DOHH2 (cell line): ENCODE data around the gene PCYT2.
A peak's percentile ranks its signal among the peaks of the same experiment; 100 is the strongest.

Source experiments
- H3F3A ChIP-seq: fragments of 200-600 bp; sonication (generic), shearing (Covaris generic); 2 replicates; pipeline ENCODE4 v1.6.0; 2016; ENCODE audit warnings: antibody characterized with exemption, mild to moderate bottlenecking; ENCODE audit not compliant: control insufficient read depth, insufficient read depth
- H3K27ac ChIP-seq: fragments of 200-600 bp; sonication (generic); 2 replicates; pipeline ENCODE4 v1.5.1; 2014; ENCODE audit warnings: low read depth, mild to moderate bottlenecking, low read length, moderate library complexity
- H3K27me3 ChIP-seq: fragments of 200-600 bp; sonication (generic); 2 replicates; pipeline ENCODE4 v1.6.1; 2014; ENCODE audit warnings: mild to moderate bottlenecking, low read length, mixed read lengths; ENCODE audit not compliant: control insufficient read depth
- H3K36me3 ChIP-seq: fragments of 200-600 bp; sonication (generic); 2 replicates; pipeline ENCODE4 v1.6.1; 2014; ENCODE audit warnings: mild to moderate bottlenecking, low read length, moderate library complexity, mixed read lengths; ENCODE audit not compliant: control insufficient read depth
- H3K4me1 ChIP-seq: fragments of 200-600 bp; sonication (generic); 2 replicates; pipeline ENCODE4 v1.6.1; 2014; ENCODE audit warnings: mild to moderate bottlenecking, low read length, mixed read lengths; ENCODE audit not compliant: control insufficient read depth
- H3K4me2 ChIP-seq: fragments of 200-600 bp; sonication (generic); 2 replicates; pipeline ENCODE4 v1.6.0; 2014; ENCODE audit warnings: mild to moderate bottlenecking, low read length, moderate library complexity
- H3K4me3 ChIP-seq: fragments of 200-600 bp; sonication (generic); 2 replicates; pipeline ENCODE4 v1.5.1; 2014; ENCODE audit warnings: mild to moderate bottlenecking, low read length, mixed read lengths
- H3K79me2 ChIP-seq: fragments of 200-600 bp; sonication (generic); 2 replicates; pipeline ENCODE4 v1.6.1; 2014; ENCODE audit warnings: mild to moderate bottlenecking, low read length, mixed read lengths; ENCODE audit not compliant: control insufficient read depth
- H3K9me2 ChIP-seq: fragments of 200-600 bp; sonication (generic); replicated peaks from 2 replicates; pipeline ENCODE4 v1.6.1; 2014; ENCODE audit warnings: mild to moderate bottlenecking, low read length, mixed read lengths; ENCODE audit not compliant: control insufficient read depth
- H3K9me3 ChIP-seq: fragments of 200-600 bp; sonication (generic); 2 replicates; pipeline ENCODE4 v1.6.1; 2014; ENCODE audit warnings: antibody characterized with exemption, low read length, mixed read lengths; ENCODE audit not compliant: control insufficient read depth, insufficient read depth
- H4K20me1 ChIP-seq: fragments of 200-600 bp; sonication (generic); 2 replicates; pipeline ENCODE4 v1.6.0; 2014; ENCODE audit warnings: low read depth, mild to moderate bottlenecking, antibody characterized with exemption, low read length, moderate library complexity; ENCODE audit not compliant: control insufficient read depth, insufficient read depth
- EZH2phosphoT487 ChIP-seq: fragments of 200-600 bp; sonication (generic); IDR thresholded peaks from 2 replicates; pipeline ENCODE4 v1.6.1; 2017; ENCODE audit warnings: borderline replicate concordance, mild to moderate bottlenecking, antibody characterized with exemption, low read length, moderate library complexity, mixed read lengths
- TF ChIP-seq, protein P1 (sequence below): fragments of 200-600 bp; sonication (generic); IDR thresholded peaks from one replicate; pipeline ENCODE4 v1.5.1; 2014; ENCODE audit warnings: antibody characterized with exemption, mild to moderate bottlenecking, low read depth, low read length; ENCODE audit not compliant: poor library complexity, severe bottlenecking

PCYT2 gene

DNA sequence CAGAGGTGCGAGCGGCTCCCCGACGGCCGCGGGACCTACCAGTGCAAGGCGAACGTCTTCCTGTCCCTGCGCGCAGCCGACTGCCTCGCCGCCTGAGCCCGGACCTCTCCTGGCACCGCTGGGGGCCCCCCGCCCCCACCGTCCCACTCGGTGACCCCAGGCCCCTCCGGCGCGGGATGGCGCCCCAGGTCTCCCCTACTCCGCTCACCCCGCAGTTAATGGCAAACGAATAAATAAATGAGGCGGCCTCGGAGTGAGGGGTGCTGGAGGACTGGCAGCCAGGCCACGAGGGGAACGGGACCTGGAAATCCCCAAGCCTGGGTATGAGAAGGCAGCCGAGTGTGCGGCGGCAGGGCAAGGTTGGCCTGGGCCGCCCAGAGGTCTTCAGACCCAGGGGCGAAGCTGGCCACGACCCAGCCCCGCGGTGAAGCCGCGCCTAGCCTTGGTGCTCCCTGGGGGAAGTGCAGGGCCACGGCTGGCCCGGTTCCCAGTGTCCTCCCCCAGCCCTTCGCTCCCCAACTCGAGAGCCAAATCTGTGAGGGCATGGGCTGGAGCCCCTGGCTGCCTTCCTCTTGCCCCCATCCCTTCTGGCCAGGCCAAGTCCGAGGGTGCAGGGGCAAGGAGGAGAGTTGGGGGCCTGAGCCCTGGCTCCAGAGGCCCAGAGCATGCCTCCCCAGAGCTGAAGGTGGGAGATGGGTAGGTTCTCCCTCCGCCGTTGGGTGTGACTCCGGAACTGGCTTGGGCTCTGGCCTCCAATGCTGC is 8.4 kb downstream of the PCYT2 start:
- peaks cover 55% of the 10 kb centered on the region for H3K36me3 ChIP-seq
- peak overlapping the region; percentile 14; the same call in 1 of the 2 replicates for H3K4me2 ChIP-seq
- H3K27ac ChIP-seq, result no peak overlapping the region
- peaks cover 2% of the 10 kb centered on the region for H3K27me3 ChIP-seq
- no peak for TF ChIP-seq EZH2phosphoT487
- TF ChIP-seq, protein P1, sequence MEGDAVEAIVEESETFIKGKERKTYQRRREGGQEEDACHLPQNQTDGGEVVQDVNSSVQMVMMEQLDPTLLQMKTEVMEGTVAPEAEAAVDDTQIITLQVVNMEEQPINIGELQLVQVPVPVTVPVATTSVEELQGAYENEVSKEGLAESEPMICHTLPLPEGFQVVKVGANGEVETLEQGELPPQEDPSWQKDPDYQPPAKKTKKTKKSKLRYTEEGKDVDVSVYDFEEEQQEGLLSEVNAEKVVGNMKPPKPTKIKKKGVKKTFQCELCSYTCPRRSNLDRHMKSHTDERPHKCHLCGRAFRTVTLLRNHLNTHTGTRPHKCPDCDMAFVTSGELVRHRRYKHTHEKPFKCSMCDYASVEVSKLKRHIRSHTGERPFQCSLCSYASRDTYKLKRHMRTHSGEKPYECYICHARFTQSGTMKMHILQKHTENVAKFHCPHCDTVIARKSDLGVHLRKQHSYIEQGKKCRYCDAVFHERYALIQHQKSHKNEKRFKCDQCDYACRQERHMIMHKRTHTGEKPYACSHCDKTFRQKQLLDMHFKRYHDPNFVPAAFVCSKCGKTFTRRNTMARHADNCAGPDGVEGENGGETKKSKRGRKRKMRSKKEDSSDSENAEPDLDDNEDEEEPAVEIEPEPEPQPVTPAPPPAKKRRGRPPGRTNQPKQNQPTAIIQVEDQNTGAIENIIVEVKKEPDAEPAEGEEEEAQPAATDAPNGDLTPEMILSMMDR, result no peak
- H3K4me1 ChIP-seq, result no peaks in the 10 kb centered on the region; the same call in 1 of the 2 replicates
- H3F3A ChIP-seq, result no peaks in the 10 kb centered on the region
- H3K9me2 ChIP-seq, result no peaks in the 10 kb centered on the region
- no peak overlapping the region for H3K4me3 ChIP-seq
- H3K9me3 ChIP-seq, result no peaks in the 10 kb centered on the region
- no peaks in the 10 kb centered on the region for H3K79me2 ChIP-seq
- peaks cover 4% of the 10 kb centered on the region; the same call in 1 of the 2 replicates for H4K20me1 ChIP-seq

DNA sequence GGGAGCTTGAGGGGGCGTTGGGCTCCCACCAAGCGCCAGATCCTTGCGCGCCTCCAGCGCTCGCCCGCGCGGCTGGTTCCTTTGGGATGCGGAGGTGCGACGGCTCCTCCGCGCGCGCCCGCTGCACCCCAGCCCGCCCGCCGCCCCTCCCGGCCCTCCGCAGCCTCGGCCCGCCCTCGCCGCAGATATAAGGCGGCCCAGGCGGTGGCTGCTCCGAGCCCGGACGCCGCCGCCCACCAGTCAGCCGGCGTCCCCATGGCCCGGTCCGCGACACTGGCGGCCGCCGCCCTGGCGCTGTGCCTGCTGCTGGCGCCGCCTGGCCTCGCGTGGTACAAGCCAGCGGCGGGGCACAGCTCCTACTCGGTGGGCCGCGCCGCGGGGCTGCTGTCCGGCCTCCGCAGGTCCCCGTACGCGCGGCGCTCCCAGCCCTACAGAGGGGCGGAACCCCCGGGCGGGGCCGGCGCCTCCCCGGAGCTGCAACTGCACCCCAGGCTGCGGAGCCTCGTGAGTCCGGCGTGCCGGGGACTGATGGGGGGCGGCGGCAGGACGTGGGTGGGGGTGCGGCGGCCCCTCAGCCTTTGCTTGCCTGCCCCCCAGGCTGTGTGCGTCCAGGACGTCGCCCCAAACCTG is 9.1 kb downstream of the PCYT2 start, which contains the start of gene NPB:
NPB (plus strand) TSS at position 216 of the 630 bp plus-strand sequence; CDS start at position 256, 40 bp downstream.
- Histone ChIP-seq H3K27me3 (peaks cover 2% of the 10 kb centered on the region), H3K4me1 (no peaks in the 10 kb centered on the region; the same call in 1 of the 2 replicates), H3K9me2 (no peaks in the 10 kb centered on the region), H3K4me3 (no peak within 1 kb of the TSS), H3K27ac (no peak within 1 kb of the TSS), H3K79me2 (no peaks in the 10 kb centered on the region), H3K9me3 (no peaks in the 10 kb centered on the region), H3K4me2 (peak within 1 kb of the TSS; percentile 14; the same call in 1 of the 2 replicates), H3F3A (no peaks in the 10 kb centered on the region), H3K36me3 (peaks cover 51% of the 10 kb centered on the region), H4K20me1 (peaks cover 4% of the 10 kb centered on the region; the same call in 1 of the 2 replicates)
- TF ChIP-seq, protein P1, result no peak
- no peak for TF ChIP-seq EZH2phosphoT487

DNA sequence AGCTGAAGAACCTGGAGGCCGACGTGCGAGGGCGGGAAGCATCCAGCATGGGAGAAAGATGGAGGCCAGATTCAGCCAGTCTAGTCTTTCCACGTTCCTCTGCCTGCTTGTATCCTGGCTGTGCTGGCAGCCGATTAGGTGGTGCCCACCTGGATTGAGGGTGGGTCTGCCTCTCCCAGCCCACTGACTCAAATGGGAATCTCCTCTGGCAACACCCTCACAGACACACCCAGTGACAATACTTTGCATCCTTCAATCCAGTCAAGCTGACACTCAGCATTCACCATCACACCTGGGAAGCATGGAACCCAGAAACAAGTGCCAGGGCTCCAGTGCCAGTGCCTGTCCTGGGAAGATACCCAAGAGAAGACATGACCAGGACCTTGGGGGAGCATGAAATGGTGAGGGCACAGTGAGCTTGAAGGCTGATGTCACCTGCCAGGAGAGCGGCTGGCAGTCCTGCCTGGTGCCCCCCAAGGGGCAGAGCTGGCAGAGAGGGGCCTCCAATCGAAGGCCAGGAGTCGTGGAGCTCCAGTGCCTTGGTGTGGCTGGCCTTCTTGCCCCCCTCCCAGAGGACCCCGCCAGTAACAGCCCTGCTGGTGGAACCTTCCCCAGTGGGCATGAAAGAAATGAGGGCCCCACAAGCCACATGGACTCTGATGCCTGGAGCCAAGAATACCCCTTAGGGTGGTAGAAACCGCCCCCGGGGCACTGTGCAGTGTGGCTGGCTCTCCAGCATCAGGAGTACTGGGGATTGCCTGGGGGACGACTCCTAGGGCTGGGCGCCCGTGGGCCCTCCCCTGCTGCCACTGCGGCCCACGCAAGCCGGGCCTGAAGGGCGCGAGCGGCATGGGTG is 9.8 kb downstream of the PCYT2 start:
- no peak for TF ChIP-seq EZH2phosphoT487
- TF ChIP-seq, protein P1, result no peak
- Histone ChIP-seq H3K4me2 (no peak overlapping the region), H3K79me2 (no peaks in the 10 kb centered on the region), H3K9me2 (no peaks in the 10 kb centered on the region), H3K9me3 (no peaks in the 10 kb centered on the region), H4K20me1 (peaks cover 4% of the 10 kb centered on the region; the same call in 1 of the 2 replicates), H3K4me1 (no peaks in the 10 kb centered on the region; the same call in 1 of the 2 replicates), H3K4me3 (no peak overlapping the region), H3K27ac (no peak overlapping the region), H3F3A (no peaks in the 10 kb centered on the region), H3K36me3 (peaks cover 45% of the 10 kb centered on the region), H3K27me3 (peaks cover 2% of the 10 kb centered on the region)
